GM12801 (cell line): ENCODE results near the gene UTP20.

Source experiments
- TF ChIP-seq, protein P1 (sequence below): IDR thresholded peaks from one replicate; pipeline ENCODE4 v1.5.1; 2011; ENCODE audit warnings: control low read depth; ENCODE audit not compliant: insufficient read length; ENCODE audit errors: extremely low read depth

The UTP20 gene

DNA sequence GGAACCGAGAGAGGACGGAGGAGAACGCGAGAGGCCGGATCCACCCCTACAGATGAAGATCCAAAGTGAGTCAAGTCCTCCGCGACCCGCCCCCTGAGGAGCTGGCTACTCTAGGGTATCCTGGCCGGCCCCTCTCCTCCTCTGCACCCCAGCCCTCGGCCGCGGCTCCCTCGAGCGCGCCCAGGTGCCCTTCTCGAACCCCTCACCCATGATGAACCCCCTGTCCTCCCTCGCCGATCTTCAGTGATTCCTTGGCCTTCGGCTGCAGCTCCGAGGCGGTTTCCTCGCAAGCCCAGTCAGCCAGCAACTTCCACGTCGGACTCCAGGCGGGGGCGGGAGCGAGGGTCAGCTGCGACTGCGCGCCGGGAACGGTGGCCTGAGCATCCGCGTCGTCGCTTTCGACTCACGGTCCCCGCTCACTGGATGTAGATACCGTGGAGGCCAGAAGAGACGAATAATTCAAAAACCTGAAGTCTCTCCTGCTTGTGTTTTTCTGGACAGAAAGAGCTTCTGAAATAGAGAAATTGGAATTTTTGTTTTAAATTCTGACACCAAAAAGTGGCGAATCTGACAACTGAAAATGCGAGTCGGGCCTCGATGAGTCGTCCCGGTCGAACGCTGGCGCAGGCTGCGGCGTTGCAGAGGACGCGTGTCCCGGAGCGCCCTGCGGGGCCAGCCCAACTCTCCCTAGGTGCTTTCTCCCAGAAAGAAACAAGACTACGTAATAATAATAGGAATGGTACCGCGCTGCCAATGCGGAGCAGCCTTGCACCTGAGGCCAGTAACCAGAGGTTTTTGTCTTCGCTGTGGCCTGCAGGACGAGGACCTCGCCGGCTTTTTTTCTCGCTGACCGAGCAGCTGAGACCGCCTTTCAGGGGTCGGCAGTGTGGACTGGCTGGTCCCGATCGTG, 127.8 kb downstream of the UTP20 start, which contains the start of gene ARL1:
Gene ARL1, minus strand, starts transcription at position 337 of the 910 bp plus-strand sequence. Its CDS starts 127 bp downstream, at position 210.
- TF ChIP-seq, protein P1, sequence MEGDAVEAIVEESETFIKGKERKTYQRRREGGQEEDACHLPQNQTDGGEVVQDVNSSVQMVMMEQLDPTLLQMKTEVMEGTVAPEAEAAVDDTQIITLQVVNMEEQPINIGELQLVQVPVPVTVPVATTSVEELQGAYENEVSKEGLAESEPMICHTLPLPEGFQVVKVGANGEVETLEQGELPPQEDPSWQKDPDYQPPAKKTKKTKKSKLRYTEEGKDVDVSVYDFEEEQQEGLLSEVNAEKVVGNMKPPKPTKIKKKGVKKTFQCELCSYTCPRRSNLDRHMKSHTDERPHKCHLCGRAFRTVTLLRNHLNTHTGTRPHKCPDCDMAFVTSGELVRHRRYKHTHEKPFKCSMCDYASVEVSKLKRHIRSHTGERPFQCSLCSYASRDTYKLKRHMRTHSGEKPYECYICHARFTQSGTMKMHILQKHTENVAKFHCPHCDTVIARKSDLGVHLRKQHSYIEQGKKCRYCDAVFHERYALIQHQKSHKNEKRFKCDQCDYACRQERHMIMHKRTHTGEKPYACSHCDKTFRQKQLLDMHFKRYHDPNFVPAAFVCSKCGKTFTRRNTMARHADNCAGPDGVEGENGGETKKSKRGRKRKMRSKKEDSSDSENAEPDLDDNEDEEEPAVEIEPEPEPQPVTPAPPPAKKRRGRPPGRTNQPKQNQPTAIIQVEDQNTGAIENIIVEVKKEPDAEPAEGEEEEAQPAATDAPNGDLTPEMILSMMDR = no peak

DNA sequence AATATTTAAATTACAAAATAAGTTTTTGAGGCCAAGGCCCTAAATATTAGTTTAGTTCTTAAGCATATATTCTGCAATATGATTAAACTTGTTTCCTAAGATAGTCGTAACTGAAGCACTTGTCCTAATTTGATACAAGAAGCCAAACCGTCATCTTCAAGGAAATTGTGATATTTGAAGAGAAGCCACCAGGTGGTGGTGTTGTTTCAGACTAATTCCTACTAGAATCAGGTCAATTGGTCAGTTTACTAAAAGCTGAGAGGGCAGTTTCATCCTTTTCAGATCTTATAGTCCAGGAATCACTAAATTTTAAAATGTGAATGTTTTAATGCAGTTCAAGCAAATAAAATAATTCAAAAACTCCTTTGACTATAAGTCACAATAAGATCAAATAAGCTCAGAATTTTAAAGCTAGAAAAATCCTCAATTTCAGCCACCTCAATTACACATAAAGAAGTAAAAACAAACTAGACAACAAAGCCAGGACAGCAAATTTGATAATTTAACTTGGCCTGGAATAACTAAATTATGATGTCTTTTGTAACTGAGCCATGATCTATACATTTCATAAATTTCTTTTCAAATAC, 134.7 kb downstream of the UTP20 start:
- TF ChIP-seq, protein P1 = no peak

DNA sequence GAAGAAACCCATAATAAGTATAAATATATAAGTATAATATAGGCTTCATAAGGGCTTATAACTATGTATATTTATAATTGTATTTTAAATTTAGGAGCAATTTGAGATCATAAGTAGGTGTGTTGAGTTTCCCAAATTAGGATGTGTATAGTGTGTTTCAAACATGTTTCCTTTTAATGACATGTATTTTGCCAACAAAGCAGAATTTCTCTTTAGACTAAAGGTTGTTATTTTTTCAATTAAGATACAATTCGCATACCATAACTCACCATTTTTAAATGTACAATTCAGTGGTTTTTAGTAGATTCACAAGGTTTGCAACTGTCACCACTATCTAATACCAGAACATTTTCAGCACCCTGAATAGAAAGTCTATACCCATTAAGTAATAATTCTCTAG, 135.3 kb downstream of the UTP20 start:
- TF ChIP-seq, protein P1 = no peak

DNA sequence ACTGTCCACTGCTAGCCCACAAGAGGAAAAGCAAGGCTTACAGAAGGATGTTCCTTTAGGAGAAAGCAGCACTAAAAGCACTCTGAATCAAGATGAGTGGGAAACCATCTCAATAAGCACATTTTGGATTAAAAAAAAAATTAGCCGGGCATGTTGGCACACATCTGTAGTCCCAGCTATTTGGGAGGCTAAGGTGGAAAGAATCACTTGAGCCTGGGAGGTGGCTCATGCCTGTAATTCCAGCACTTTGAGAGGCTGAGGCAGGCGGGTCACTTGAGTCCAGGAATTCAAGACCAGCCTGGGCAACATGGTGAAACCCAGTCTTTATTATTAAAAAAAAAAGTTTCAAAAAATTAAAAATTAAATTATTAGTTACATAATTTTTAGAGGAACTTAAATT, 144.7 kb downstream of the UTP20 start:
- TF ChIP-seq, protein P1 = no peak

DNA sequence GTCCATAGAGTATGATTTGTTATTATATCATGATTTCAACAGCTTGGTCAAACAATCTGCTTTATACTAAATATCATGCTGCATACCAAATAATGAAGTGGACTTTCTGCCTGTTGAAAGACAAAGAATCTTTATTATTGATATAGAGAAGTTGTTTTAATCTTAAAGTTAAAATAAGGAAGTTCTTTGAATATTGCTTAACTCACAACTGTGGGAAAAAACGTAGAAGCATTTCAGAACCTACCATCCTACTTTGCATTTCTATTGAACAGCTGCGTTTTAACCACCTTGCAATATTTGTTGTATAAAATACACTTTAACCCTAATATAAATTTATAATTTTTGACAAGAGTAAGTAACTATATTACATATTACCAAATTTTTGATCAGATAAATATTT, 150.6 kb downstream of the UTP20 start:
- TF ChIP-seq, protein P1 = no peak

DNA sequence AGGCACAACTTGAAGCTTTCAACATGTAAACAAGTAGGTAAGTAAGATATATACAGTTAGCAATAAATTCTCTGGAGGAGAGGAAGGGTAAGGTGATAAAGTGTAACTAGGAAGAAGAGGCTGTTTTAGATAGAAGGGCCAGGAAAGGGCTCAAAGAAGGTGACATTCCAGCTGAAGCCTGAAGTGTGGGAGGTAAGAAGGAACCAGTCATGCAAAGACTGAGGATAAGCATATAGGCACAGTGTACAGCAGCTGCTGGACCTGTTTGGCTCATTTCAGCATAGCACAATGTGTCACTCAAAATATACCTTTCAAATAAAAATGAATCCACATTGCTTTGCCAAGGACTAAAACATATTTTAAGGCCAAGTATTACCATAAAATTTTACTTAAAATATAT, 156.2 kb downstream of the UTP20 start:
- TF ChIP-seq, protein P1 = no peak
